Panc1 (cell line): Measurements from ENCODE around the gene ATP2A3.

Source experiments
- POLR2AphosphoS5 ChIP-seq: IDR thresholded peaks from 2 replicates; pipeline ENCODE4 v1.6.1; 2012; ENCODE audit warnings: mild to moderate bottlenecking, low read depth, low read length, moderate library complexity
- REST ChIP-seq, 2 experiments: IDR thresholded peaks; 2 replicates each; pipeline ENCODE4 v1.6.1; 2011 to 2012; ENCODE audit warnings: low read depth in 2 of 2, control low read depth in 1 of 2, low read length in 1 of 2, mild to moderate bottlenecking in 1 of 2, moderate library complexity in 1 of 2; ENCODE audit not compliant: insufficient read depth in 1 of 2

GRCh38 chr17:3959921-3960601 lies 4.2 kb downstream of the ATP2A3 start:
- TF ChIP-seq POLR2AphosphoS5 (no peak), REST (IDR thresholded peaks at IDR 0.05; ENCODE audit: insufficient read depth in 1 of 2, low read depth in 2 of 2, low read length in 1 of 2) (no peak)
